Breast epithelium (tissue), 4 donors: ENCODE results near the gene NMRK1. TPM values are rescaled to one million over a fixed set of nuclear protein-coding genes. Genes with fewer than 3 reads are reported as not detected.
A peak's percentile ranks its signal among the peaks of the same experiment; 100 is the strongest.

Experiments used
- DNase-seq, 2 donors: peaks; one replicate each; pipeline ENCODE4 v3.0.0-alpha.2; 2019; ENCODE audit warnings: low spot score in 2 of 2
- H3K27ac ChIP-seq, 2 donors: fragments of 200-600 bp; sonication (generic) in 1 of 2; one replicate each; pipeline ENCODE4 v1.5.1; 2016 to 2019; ENCODE audit warnings: mild to moderate bottlenecking in 1 of 2
- H3K27me3 ChIP-seq, 2 donors: fragments of 200-600 bp; sonication (generic) in 1 of 2; one replicate each; pipeline versions ENCODE4 v1.5.1 to v1.6.0; 2017 to 2019; ENCODE audit warnings: control low read depth in 1 of 2, mild to moderate bottlenecking in 1 of 2
- H3K36me3 ChIP-seq: fragments of 200-600 bp; one replicate; pipeline ENCODE4 v1.5.1; 2019
- H3K4me1 ChIP-seq, 2 donors: fragments of 200-600 bp; sonication (generic); one replicate each; pipeline ENCODE4 v1.5.1; 2016 to 2019; ENCODE audit warnings: control low read depth in 1 of 2
- H3K4me3 ChIP-seq, 3 donors: fragments of 200-600 bp; sonication (generic); 1 replicate in 2 of 3; 2 replicates in 1 of 3; pipeline ENCODE4 v1.5.1; 2016 to 2019; ENCODE audit warnings: mild to moderate bottlenecking in 3 of 3, moderate library complexity in 2 of 3
- H3K9me3 ChIP-seq, 2 donors: fragments of 200-600 bp; sonication (generic) in 1 of 2; one replicate each; pipeline ENCODE4 v1.5.1; 2016 to 2019; ENCODE audit warnings: control low read depth in 1 of 2
- CTCF ChIP-seq, 3 donors: fragments of 450-650 bp; IDR thresholded peaks; one replicate each; pipeline ENCODE4 v1.5.1; 2016 to 2017; ENCODE audit warnings: antibody characterized with exemption in 3 of 3, mild to moderate bottlenecking in 3 of 3, moderate library complexity in 3 of 3
- POLR2A ChIP-seq: fragments of 450-650 bp; IDR thresholded peaks from one replicate; pipeline ENCODE4 v1.6.1; 2016; ENCODE audit warnings: antibody characterized with exemption, mild to moderate bottlenecking, moderate library complexity
- POLR2AphosphoS5 ChIP-seq, 3 donors: sonication (generic); formaldehyde crosslinking; IDR thresholded peaks; one replicate each; pipeline ENCODE4 v1.6.1; 2017; ENCODE audit warnings: antibody characterized with exemption in 3 of 3
- intact Hi-C: fragments of 100-400 bp; cut with DNase I; formaldehyde crosslinking; loops from one replicate; pipeline ENCODE4 v1.15.1; 2023; ENCODE audit warnings: low total_unique reads
- total RNA-seq, 3 donors: library from RNA; depleted of rRNA; stranded (reverse); fragments of >200 nt; gene quantifications; one replicate each; pipeline ENCODE4 v1.1.0, GENCODE V29; 2016

The NMRK1 gene
- total RNA-seq, 3 donors from 2014 or later, result 21.8 to 27.9 (median 27.7) TPM

- H3K36me3 ChIP-seq, result no peaks in the 10 kb centered on the region
- no peaks in the 10 kb centered on the region for H3K4me1 ChIP-seq
- no peaks in the 10 kb centered on the region for H3K27me3 ChIP-seq
- no peak for TF ChIP-seq CTCF (IDR thresholded peaks at IDR 0.05)
- TF ChIP-seq POLR2AphosphoS5 (IDR thresholded peaks at IDR 0.05), result no peak
- TF ChIP-seq POLR2A, result no peak
- H3K9me3 ChIP-seq, result no peaks in the 10 kb centered on the region
- no peak overlapping the region for H3K4me3 ChIP-seq
- DNase-seq, result no peak
- intact Hi-C loops, result no loop called here
- no peak overlapping the region for H3K27ac ChIP-seq
Measured at GRCh38 chr9:75104607-75105006, 16.7 kb upstream of the NMRK1 start.

GRCh38 chr9:75102177-75102790 lies 14.3 kb upstream of the NMRK1 start:
- no peak overlapping the region for H3K27ac ChIP-seq
- intact Hi-C loops, result no loop called here
- no peaks in the 10 kb centered on the region for H3K9me3 ChIP-seq
- H3K4me3 ChIP-seq, result no peak overlapping the region
- no peak for DNase-seq
- no peaks in the 10 kb centered on the region for H3K4me1 ChIP-seq
- H3K36me3 ChIP-seq, result no peaks in the 10 kb centered on the region
- no peak for TF ChIP-seq POLR2A
- TF ChIP-seq CTCF (IDR thresholded peaks at IDR 0.05), result no peak
- TF ChIP-seq POLR2AphosphoS5 (IDR thresholded peaks at IDR 0.05), result no peak
- H3K27me3 ChIP-seq, result no peaks in the 10 kb centered on the region

- Histone ChIP-seq H3K9me3 (no peaks in the 10 kb centered on the region), H3K27ac (peak overlapping the region in 1 of 2 donors; percentile 13), H3K4me3 (no peak overlapping the region), H3K4me1 (no peaks in the 10 kb centered on the region), H3K27me3 (no peaks in the 10 kb centered on the region), H3K36me3 (no peaks in the 10 kb centered on the region)
- intact Hi-C loops, result no loop called here
- TF ChIP-seq POLR2AphosphoS5 (IDR thresholded peaks at IDR 0.05), result no peak
- DNase-seq, result no peak
Measured at GRCh38 chr9:75101004-75101588, 13.1 kb upstream of the NMRK1 start.

GRCh38 chr9:75096796-75097195 lies 8.8 kb upstream of the NMRK1 start:
- no peaks in the 10 kb centered on the region for H3K27me3 ChIP-seq
- no peaks in the 10 kb centered on the region for H3K36me3 ChIP-seq
- H3K4me1 ChIP-seq, result no peaks in the 10 kb centered on the region
- H3K9me3 ChIP-seq, result no peaks in the 10 kb centered on the region
- intact Hi-C loops, result no loop called here
- TF ChIP-seq POLR2AphosphoS5 (IDR thresholded peaks at IDR 0.05) (no peak), POLR2A (no peak), CTCF (IDR thresholded peaks at IDR 0.05) (no peak)
- no peak overlapping the region for H3K4me3 ChIP-seq
- DNase-seq, result no peak
- peak overlapping the region; percentile 3 to 12 for H3K27ac ChIP-seq

- H3K36me3 ChIP-seq, result no peaks in the 10 kb centered on the region
- TF ChIP-seq POLR2AphosphoS5 (IDR thresholded peaks at IDR 0.05) (no peak), POLR2A (no peak), CTCF (IDR thresholded peaks at IDR 0.05) (no peak)
- no peak overlapping the region for H3K4me3 ChIP-seq
- intact Hi-C loops, result no loop called here
- DNase-seq, result no peak
- no peak overlapping the region for H3K27ac ChIP-seq
- H3K27me3 ChIP-seq, result no peaks in the 10 kb centered on the region
- H3K9me3 ChIP-seq, result no peaks in the 10 kb centered on the region
- H3K4me1 ChIP-seq, result peaks cover 0 to 6% of the 10 kb centered on the region in 2 donors
Measured at GRCh38 chr9:75092766-75093165, 4.8 kb upstream of the NMRK1 start.
